ENCODE results near the gene AXIN1.

The AXIN1 gene

GRCh38 chr16:296276-296675 lies 56.2 kb downstream of the AXIN1 start:
- TF ChIP-seq CTCF (IDR thresholded peaks at IDR 0.05; ENCODE audit: low read depth, low read length), result no peak
- H3K4me3 ChIP-seq (ENCODE audit: low read depth, low read length), result no peak overlapping the region
- no peaks in the 10 kb centered on the region for H3K9me3 ChIP-seq (ENCODE audit: severe bottlenecking)
- H3K36me3 ChIP-seq, result peaks cover 42% of the 10 kb centered on the region
- H3K27me3 ChIP-seq (ENCODE audit: insufficient read depth, low read depth, severe bottlenecking), result no peaks in the 10 kb centered on the region
- no peak for DNase-seq
- H3K27ac ChIP-seq, result no peak overlapping the region

- Histone ChIP-seq H3K9me3 (ENCODE audit: severe bottlenecking) (no peaks in the 10 kb centered on the region), H3K4me3 (ENCODE audit: low read depth, low read length) (no peak overlapping the region), H3K36me3 (peaks cover 54% of the 10 kb centered on the region), H3K27ac (no peak overlapping the region), H3K27me3 (ENCODE audit: insufficient read depth, low read depth, severe bottlenecking) (no peaks in the 10 kb centered on the region)
- TF ChIP-seq CTCF (IDR thresholded peaks at IDR 0.05; ENCODE audit: low read depth, low read length), result no peak
- DNase-seq, result no peak
These were observed 59.3 kb downstream of the AXIN1 start for GRCh38 chr16:293043-293775.

GRCh38 chr16:291539-291938 lies 61.0 kb downstream of the AXIN1 start:
- Histone ChIP-seq H3K27ac (no peak overlapping the region), H3K4me3 (ENCODE audit: low read depth, low read length) (no peak overlapping the region), H3K36me3 (peaks cover 54% of the 10 kb centered on the region), H3K9me3 (ENCODE audit: severe bottlenecking) (no peaks in the 10 kb centered on the region), H3K27me3 (ENCODE audit: insufficient read depth, low read depth, severe bottlenecking) (no peaks in the 10 kb centered on the region)
- TF ChIP-seq CTCF (IDR thresholded peaks at IDR 0.05; ENCODE audit: low read depth, low read length), result no peak
- DNase-seq, result no peak

GRCh38 chr16:290681-291405 lies 61.7 kb downstream of the AXIN1 start:
- Histone ChIP-seq H3K9me3 (ENCODE audit: severe bottlenecking) (no peaks in the 10 kb centered on the region), H3K36me3 (peaks cover 50% of the 10 kb centered on the region), H3K27ac (no peak overlapping the region), H3K4me3 (ENCODE audit: low read depth, low read length) (no peak overlapping the region), H3K27me3 (ENCODE audit: insufficient read depth, low read depth, severe bottlenecking) (no peaks in the 10 kb centered on the region)
- TF ChIP-seq CTCF (IDR thresholded peaks at IDR 0.05; ENCODE audit: low read depth, low read length), result no peak
- DNase-seq, result no peak

- no peak overlapping the region for H3K27ac ChIP-seq
- no peak for TF ChIP-seq CTCF (IDR thresholded peaks at IDR 0.05; ENCODE audit: low read depth, low read length)
- peaks cover 50% of the 10 kb centered on the region for H3K36me3 ChIP-seq
These were observed 62.4 kb downstream of the AXIN1 start for GRCh38 chr16:290015-290680.

More at GRCh38 chr16:290015-290680, 62.4 kb downstream of the AXIN1 start:
- Histone ChIP-seq H3K9me3 (ENCODE audit: severe bottlenecking) (no peaks in the 10 kb centered on the region), H3K4me3 (ENCODE audit: low read depth, low read length) (no peak overlapping the region), H3K27me3 (ENCODE audit: insufficient read depth, low read depth, severe bottlenecking) (no peaks in the 10 kb centered on the region)
- no peak for DNase-seq
